HEK293 (cell line): ENCODE results near the gene CCDC92.

Source experiments
- GLI4 ChIP-seq: fragments of 450-650 bp; formaldehyde crosslinking; IDR thresholded peaks from 2 replicates; pipeline ENCODE4 v1.5.1; 2016; ENCODE audit warnings: missing biosample characterization, missing genetic modification characterization
- GLIS1 ChIP-seq: fragments of 450-650 bp; formaldehyde crosslinking; IDR thresholded peaks from 2 replicates; pipeline ENCODE4 v1.5.1; 2016; ENCODE audit warnings: missing biosample characterization, missing genetic modification characterization
- HOXC10 ChIP-seq: sonication (generic); formaldehyde crosslinking; IDR thresholded peaks from 2 replicates; pipeline ENCODE4 v1.8.1; 2023; ENCODE audit warnings: mild to moderate bottlenecking, missing genetic modification reagents
- OVOL3 ChIP-seq: fragments of 450-650 bp; formaldehyde crosslinking; IDR thresholded peaks from 2 replicates; pipeline ENCODE4 v1.5.1; 2016; ENCODE audit warnings: missing biosample characterization, missing genetic modification characterization
- YY2 ChIP-seq: fragments of 450-650 bp; formaldehyde crosslinking; IDR thresholded peaks from 2 replicates; pipeline ENCODE4 v1.5.1; 2016; ENCODE audit warnings: missing biosample characterization, missing genetic modification characterization
- ZBTB17 ChIP-seq: fragments of 450-650 bp; formaldehyde crosslinking; IDR thresholded peaks from 2 replicates; pipeline ENCODE4 v1.5.1; 2016; ENCODE audit warnings: missing biosample characterization, missing genetic modification characterization
- ZEB2 ChIP-seq: fragments of 450-650 bp; formaldehyde crosslinking; IDR thresholded peaks from 2 replicates; pipeline ENCODE4 v1.5.1; 2016; ENCODE audit warnings: missing biosample characterization, missing genetic modification characterization
- ZFP3 ChIP-seq: fragments of 450-650 bp; formaldehyde crosslinking; IDR thresholded peaks from 2 replicates; pipeline ENCODE4 v1.5.1; 2016; ENCODE audit warnings: low read depth, missing biosample characterization, missing genetic modification characterization
- ZFP69B ChIP-seq: fragments of 450-650 bp; formaldehyde crosslinking; IDR thresholded peaks from 2 replicates; pipeline ENCODE4 v1.5.1; 2016; ENCODE audit warnings: missing biosample characterization, missing genetic modification characterization
- ZNF112 ChIP-seq: fragments of 450-650 bp; formaldehyde crosslinking; IDR thresholded peaks from 2 replicates; pipeline ENCODE4 v1.5.0; 2017; ENCODE audit warnings: missing biosample characterization, missing genetic modification characterization
- ZNF221 ChIP-seq: fragments of 450-650 bp; formaldehyde crosslinking; IDR thresholded peaks from 2 replicates; pipeline ENCODE4 v1.5.1; 2017; ENCODE audit warnings: missing biosample characterization, missing genetic modification characterization, borderline replicate concordance
- ZNF311 ChIP-seq: fragments of 450-650 bp; formaldehyde crosslinking; IDR thresholded peaks from 2 replicates; pipeline ENCODE4 v1.5.1; 2017; ENCODE audit warnings: missing biosample characterization, missing genetic modification characterization, borderline replicate concordance
- ZNF354C ChIP-seq: fragments of 450-650 bp; formaldehyde crosslinking; IDR thresholded peaks from 2 replicates; pipeline ENCODE4 v1.5.1; 2016; ENCODE audit warnings: missing biosample characterization, missing genetic modification characterization, low read depth, borderline replicate concordance
- ZNF394 ChIP-seq: fragments of 450-650 bp; formaldehyde crosslinking; IDR thresholded peaks from 2 replicates; pipeline ENCODE4 v1.5.1; 2016; ENCODE audit warnings: missing biosample characterization, missing genetic modification characterization, mild to moderate bottlenecking, moderate library complexity, borderline replicate concordance
- ZNF416 ChIP-seq: fragments of 450-650 bp; formaldehyde crosslinking; IDR thresholded peaks from 2 replicates; pipeline ENCODE4 v1.5.1; 2016; ENCODE audit warnings: missing biosample characterization, missing genetic modification characterization
- ZNF544 ChIP-seq: fragments of 450-650 bp; formaldehyde crosslinking; IDR thresholded peaks from 2 replicates; pipeline ENCODE4 v1.5.0; 2017; ENCODE audit warnings: missing biosample characterization, missing genetic modification characterization
- ZNF548 ChIP-seq: fragments of 450-650 bp; formaldehyde crosslinking; IDR thresholded peaks from 2 replicates; pipeline ENCODE4 v1.5.1; 2016; ENCODE audit warnings: missing biosample characterization, missing genetic modification characterization
- ZNF555 ChIP-seq: fragments of 450-650 bp; formaldehyde crosslinking; conservative IDR thresholded peaks from 2 replicates; pipeline ENCODE4 v1.5.1; 2017; ENCODE audit warnings: missing biosample characterization, mild to moderate bottlenecking, missing genetic modification characterization, inconsistent platforms
- ZNF585B ChIP-seq: fragments of 450-650 bp; formaldehyde crosslinking; IDR thresholded peaks from 2 replicates; pipeline ENCODE4 v1.5.1; 2016; ENCODE audit warnings: missing biosample characterization, missing genetic modification characterization
- ZNF623 ChIP-seq: fragments of 450-650 bp; formaldehyde crosslinking; IDR thresholded peaks from 2 replicates; pipeline ENCODE4 v1.5.1; 2016; ENCODE audit warnings: missing biosample characterization, missing genetic modification characterization
- ZNF624 ChIP-seq: fragments of 450-650 bp; formaldehyde crosslinking; IDR thresholded peaks from 2 replicates; pipeline ENCODE4 v1.5.1; 2017; ENCODE audit warnings: missing biosample characterization, missing genetic modification characterization
- ZNF747 ChIP-seq: fragments of 450-650 bp; formaldehyde crosslinking; IDR thresholded peaks from 2 replicates; pipeline ENCODE4 v1.5.1; 2016; ENCODE audit warnings: missing biosample characterization, missing genetic modification characterization
- ZNF76 ChIP-seq: fragments of 450-650 bp; formaldehyde crosslinking; IDR thresholded peaks from 2 replicates; pipeline ENCODE4; 2016; ENCODE audit warnings: low read depth, missing biosample characterization, missing genetic modification characterization, borderline replicate concordance
- ZNF792 ChIP-seq: fragments of 450-650 bp; formaldehyde crosslinking; IDR thresholded peaks from 2 replicates; pipeline ENCODE4 v1.5.1; 2016; ENCODE audit warnings: missing biosample characterization, missing genetic modification characterization
- ZSCAN16 ChIP-seq: fragments of 450-650 bp; formaldehyde crosslinking; IDR thresholded peaks from 2 replicates; pipeline ENCODE4 v1.5.1; 2016; ENCODE audit warnings: missing biosample characterization, missing genetic modification characterization
- TF ChIP-seq, protein P1 (sequence below): sonication (generic); formaldehyde crosslinking; IDR thresholded peaks from 2 replicates; pipeline ENCODE4 v1.8.1; 2022; ENCODE audit warnings: mild to moderate bottlenecking, moderate library complexity, missing genetic modification reagents
- TF ChIP-seq, protein P2 (sequence below): fragments of 450-650 bp; formaldehyde crosslinking; IDR thresholded peaks from 2 replicates; pipeline ENCODE4 v1.5.1; 2017; ENCODE audit warnings: missing biosample characterization, mild to moderate bottlenecking, missing genetic modification characterization, moderate library complexity
- TF ChIP-seq, protein P3 (sequence below): fragments of 450-650 bp; formaldehyde crosslinking; IDR thresholded peaks from 2 replicates; pipeline ENCODE4 v1.5.1; 2016; ENCODE audit warnings: missing biosample characterization, missing genetic modification characterization
- TF ChIP-seq, protein P4 (sequence below): fragments of 450-650 bp; formaldehyde crosslinking; IDR thresholded peaks from 2 replicates; pipeline ENCODE4 v1.5.1; 2016; ENCODE audit warnings: missing biosample characterization, missing genetic modification characterization
- TF ChIP-seq, protein P5 (sequence below): fragments of 450-650 bp; formaldehyde crosslinking; conservative IDR thresholded peaks from 2 replicates; pipeline ENCODE4 v1.5.1; 2016; ENCODE audit warnings: low read depth, missing biosample characterization, missing genetic modification characterization

Gene CCDC92

DNA sequence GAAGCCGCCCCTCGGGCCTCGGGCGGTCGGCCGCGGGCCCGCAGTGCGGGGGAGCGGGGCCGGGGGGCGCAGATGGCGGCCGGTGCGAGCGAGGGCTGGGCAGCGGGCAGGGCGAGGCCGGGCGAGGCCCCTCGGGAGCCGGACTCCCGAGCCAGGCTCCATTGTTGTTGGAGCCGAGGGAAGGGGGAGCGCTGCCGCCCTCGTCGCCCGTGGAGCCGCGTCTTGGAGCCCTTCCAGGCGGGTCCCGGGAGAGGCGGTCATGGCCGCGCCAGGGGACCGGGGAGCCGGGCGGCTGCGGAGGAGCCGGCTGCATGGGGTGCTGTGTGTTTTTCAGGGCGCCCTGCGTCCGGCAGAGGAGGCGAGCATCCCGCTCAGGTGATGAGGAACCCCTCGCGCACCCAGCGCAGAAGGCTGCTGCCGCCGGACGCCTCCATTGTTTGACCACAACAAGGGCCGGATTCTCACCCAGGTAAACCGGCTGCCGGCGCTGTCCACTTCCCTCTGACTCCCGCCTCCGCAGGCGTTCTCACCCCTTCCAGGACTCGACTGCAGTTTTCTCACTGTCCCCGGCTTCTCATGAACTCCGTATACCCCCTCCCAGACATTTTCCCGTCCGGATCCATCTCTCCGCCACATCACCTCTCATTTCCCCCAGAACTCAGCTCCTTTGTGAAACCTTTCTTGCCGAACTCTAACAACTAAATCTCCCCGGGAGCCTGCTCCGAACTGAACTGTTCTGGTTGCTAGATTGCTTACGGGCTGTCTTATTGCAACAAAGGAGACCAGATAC lies 1.1 kb upstream of the CCDC92 start (continued):
- TF ChIP-seq HOXC10 (CRISPR knock-in tag) (no peak), GLI4 (tag by site-specific recombination) (no peak), ZNF585B (tag by site-specific recombination) (no peak), ZNF548 (no peak), ZNF311 (tag by site-specific recombination) (no peak), ZNF747 (tag by site-specific recombination) (no peak), ZNF544 (tag by site-specific recombination) (no peak), ZNF221 (tag by site-specific recombination) (no peak), ZNF394 (tag by site-specific recombination) (no peak), ZNF416 (no peak), ZNF624 (no peak), ZNF792 (tag by site-specific recombination) (no peak), ZEB2 (no peak), ZFP69B (tag by site-specific recombination) (no peak), YY2 (tag by site-specific recombination) (peak; percentile 55; the same call in 1 of the 2 replicates), ZNF623 (no peak), ZFP3 (tag by site-specific recombination) (no peak), ZNF555 (tag by site-specific recombination) (no peak), ZBTB17 (tag by site-specific recombination) (peak; percentile 79), ZNF76 (no peak), ZNF354C (tag by site-specific recombination) (no peak), GLIS1 (tag by site-specific recombination) (peak; percentile 38), OVOL3 (tag by site-specific recombination) (no peak), ZSCAN16 (tag by site-specific recombination) (no peak), ZNF112 (tag by site-specific recombination) (no peak)
- TF ChIP-seq, protein P1, sequence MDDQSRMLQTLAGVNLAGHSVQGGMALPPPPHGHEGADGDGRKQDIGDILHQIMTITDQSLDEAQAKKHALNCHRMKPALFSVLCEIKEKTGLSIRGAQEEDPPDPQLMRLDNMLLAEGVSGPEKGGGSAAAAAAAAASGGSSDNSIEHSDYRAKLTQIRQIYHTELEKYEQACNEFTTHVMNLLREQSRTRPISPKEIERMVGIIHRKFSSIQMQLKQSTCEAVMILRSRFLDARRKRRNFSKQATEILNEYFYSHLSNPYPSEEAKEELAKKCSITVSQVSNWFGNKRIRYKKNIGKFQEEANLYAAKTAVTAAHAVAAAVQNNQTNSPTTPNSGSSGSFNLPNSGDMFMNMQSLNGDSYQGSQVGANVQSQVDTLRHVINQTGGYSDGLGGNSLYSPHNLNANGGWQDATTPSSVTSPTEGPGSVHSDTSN (CRISPR knock-in tag) = 0 out of 2 replicates have a peak, but pooled peaks have one; percentile 47
- TF ChIP-seq, protein P2, sequence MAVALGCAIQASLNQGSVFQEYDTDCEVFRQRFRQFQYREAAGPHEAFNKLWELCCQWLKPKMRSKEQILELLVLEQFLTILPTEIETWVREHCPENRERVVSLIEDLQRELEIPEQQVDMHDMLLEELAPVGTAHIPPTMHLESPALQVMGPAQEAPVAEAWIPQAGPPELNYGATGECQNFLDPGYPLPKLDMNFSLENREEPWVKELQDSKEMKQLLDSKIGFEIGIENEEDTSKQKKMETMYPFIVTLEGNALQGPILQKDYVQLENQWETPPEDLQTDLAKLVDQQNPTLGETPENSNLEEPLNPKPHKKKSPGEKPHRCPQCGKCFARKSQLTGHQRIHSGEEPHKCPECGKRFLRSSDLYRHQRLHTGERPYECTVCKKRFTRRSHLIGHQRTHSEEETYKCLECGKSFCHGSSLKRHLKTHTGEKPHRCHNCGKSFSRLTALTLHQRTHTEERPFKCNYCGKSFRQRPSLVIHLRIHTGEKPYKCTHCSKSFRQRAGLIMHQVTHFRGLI (tag by site-specific recombination) = 0 out of 2 replicates have a peak, but pooled peaks have one; percentile 12
- TF ChIP-seq, protein P3, sequence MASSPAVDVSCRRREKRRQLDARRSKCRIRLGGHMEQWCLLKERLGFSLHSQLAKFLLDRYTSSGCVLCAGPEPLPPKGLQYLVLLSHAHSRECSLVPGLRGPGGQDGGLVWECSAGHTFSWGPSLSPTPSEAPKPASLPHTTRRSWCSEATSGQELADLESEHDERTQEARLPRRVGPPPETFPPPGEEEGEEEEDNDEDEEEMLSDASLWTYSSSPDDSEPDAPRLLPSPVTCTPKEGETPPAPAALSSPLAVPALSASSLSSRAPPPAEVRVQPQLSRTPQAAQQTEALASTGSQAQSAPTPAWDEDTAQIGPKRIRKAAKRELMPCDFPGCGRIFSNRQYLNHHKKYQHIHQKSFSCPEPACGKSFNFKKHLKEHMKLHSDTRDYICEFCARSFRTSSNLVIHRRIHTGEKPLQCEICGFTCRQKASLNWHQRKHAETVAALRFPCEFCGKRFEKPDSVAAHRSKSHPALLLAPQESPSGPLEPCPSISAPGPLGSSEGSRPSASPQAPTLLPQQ = no peak
- TF ChIP-seq, protein P4, sequence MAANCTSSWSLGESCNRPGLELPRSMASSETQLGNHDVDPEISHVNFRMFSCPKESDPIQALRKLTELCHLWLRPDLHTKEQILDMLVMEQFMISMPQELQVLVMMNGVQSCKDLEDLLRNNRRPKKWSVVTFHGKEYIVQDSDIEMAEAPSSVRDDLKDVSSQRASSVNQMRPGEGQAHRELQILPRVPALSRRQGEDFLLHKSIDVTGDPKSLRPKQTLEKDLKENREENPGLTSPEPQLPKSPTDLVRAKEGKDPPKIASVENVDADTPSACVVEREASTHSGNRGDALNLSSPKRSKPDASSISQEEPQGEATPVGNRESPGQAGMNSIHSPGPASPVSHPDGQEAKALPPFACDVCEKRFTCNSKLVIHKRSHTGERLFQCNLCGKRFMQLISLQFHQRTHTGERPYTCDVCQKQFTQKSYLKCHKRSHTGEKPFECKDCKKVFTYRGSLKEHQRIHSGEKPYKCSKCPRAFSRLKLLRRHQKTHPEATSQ = no peak
- TF ChIP-seq, protein P5, sequence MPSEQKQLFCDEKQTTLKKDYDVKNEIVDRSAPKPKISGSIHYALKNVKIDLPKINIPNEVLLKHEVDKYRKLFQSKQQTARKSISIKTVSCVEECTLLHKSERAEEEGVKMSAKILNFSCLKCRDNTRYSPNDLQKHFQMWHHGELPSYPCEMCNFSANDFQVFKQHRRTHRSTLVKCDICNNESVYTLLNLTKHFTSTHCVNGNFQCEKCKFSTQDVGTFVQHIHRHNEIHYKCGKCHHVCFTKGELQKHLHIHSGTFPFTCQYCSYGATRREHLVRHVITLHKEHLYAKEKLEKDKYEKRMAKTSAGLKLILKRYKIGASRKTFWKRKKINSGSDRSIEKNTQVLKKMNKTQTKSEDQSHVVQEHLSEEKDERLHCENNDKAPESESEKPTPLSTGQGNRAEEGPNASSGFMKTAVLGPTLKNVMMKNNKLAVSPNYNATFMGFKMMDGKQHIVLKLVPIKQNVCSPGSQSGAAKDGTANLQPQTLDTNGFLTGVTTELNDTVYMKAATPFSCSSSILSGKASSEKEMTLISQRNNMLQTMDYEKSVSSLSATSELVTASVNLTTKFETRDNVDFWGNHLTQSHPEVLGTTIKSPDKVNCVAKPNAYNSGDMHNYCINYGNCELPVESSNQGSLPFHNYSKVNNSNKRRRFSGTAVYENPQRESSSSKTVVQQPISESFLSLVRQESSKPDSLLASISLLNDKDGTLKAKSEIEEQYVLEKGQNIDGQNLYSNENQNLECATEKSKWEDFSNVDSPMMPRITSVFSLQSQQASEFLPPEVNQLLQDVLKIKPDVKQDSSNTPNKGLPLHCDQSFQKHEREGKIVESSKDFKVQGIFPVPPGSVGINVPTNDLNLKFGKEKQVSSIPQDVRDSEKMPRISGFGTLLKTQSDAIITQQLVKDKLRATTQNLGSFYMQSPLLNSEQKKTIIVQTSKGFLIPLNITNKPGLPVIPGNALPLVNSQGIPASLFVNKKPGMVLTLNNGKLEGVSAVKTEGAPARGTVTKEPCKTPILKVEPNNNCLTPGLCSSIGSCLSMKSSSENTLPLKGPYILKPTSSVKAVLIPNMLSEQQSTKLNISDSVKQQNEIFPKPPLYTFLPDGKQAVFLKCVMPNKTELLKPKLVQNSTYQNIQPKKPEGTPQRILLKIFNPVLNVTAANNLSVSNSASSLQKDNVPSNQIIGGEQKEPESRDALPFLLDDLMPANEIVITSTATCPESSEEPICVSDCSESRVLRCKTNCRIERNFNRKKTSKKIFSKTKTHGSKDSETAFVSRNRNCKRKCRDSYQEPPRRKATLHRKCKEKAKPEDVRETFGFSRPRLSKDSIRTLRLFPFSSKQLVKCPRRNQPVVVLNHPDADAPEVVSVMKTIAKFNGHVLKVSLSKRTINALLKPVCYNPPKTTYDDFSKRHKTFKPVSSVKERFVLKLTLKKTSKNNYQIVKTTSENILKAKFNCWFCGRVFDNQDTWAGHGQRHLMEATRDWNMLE = no peak
